ENCODE data around the gene NUDT3.
"Not testable (repeated sequence)": the region's sequence is repeated elsewhere in the genome, so short reads cannot be mapped to it uniquely, and the experiment has no call there.

NUDT3 gene

GRCh38 chr6:34343806-34344205, 48.7 kb downstream of the NUDT3 start:
- DNase-seq (ENCODE audit: low read depth, low spot score) = no peak

- no peak for DNase-seq (ENCODE audit: low read depth, low spot score)
These were observed 50.2 kb downstream of the NUDT3 start for GRCh38 chr6:34342247-34342646.

- no peak for DNase-seq (ENCODE audit: low read depth, low spot score)
These were observed 50.9 kb downstream of the NUDT3 start for GRCh38 chr6:34341481-34341971.

- no peak for DNase-seq (ENCODE audit: low read depth, low spot score)
These were observed 51.5 kb downstream of the NUDT3 start for GRCh38 chr6:34340906-34341480.

GRCh38 chr6:34340394-34340793, 52.1 kb downstream of the NUDT3 start:
- DNase-seq (ENCODE audit: low read depth, low spot score) = no peak

- no peak for DNase-seq (ENCODE audit: low read depth, low spot score)
These were observed 52.5 kb downstream of the NUDT3 start for GRCh38 chr6:34339971-34340370.

- DNase-seq (ENCODE audit: low read depth, low spot score) = no peak
These were observed 53.0 kb downstream of the NUDT3 start for GRCh38 chr6:34339432-34339831.

- DNase-seq (ENCODE audit: low read depth, low spot score) = no peak
These were observed 53.7 kb downstream of the NUDT3 start for GRCh38 chr6:34338811-34339210.

- DNase-seq (ENCODE audit: low read depth, low spot score) = no peak
These were observed 54.1 kb downstream of the NUDT3 start for GRCh38 chr6:34338377-34338776.

GRCh38 chr6:34334796-34335416, 57.6 kb downstream of the NUDT3 start:
- DNase-seq (ENCODE audit: low read depth, low spot score) = no peak

GRCh38 chr6:34333858-34334257, 58.6 kb downstream of the NUDT3 start:
- no peak for DNase-seq (ENCODE audit: low read depth, low spot score)

GRCh38 chr6:34332251-34333198, 59.9 kb downstream of the NUDT3 start:
- DNase-seq (ENCODE audit: low read depth, low spot score) = no peak

GRCh38 chr6:34331371-34332050, 61.0 kb downstream of the NUDT3 start:
- no peak for DNase-seq (ENCODE audit: low read depth, low spot score)

GRCh38 chr6:34329814-34330213, 62.7 kb downstream of the NUDT3 start:
- DNase-seq (ENCODE audit: low read depth, low spot score) = not testable (repeated sequence)

GRCh38 chr6:34328969-34329368, 63.5 kb downstream of the NUDT3 start:
- no peak for DNase-seq (ENCODE audit: low read depth, low spot score)

GRCh38 chr6:34327313-34328205, 64.9 kb downstream of the NUDT3 start:
- DNase-seq (ENCODE audit: low read depth, low spot score) = not testable (repeated sequence)

- DNase-seq (ENCODE audit: low read depth, low spot score) = no peak
These were observed 66.8 kb downstream of the NUDT3 start for GRCh38 chr6:34325633-34326032.

GRCh38 chr6:34324738-34325444, 67.6 kb downstream of the NUDT3 start:
- DNase-seq (ENCODE audit: low read depth, low spot score) = no peak

GRCh38 chr6:34324221-34324620, 68.2 kb downstream of the NUDT3 start:
- not testable (repeated sequence) for DNase-seq (ENCODE audit: low read depth, low spot score)

- DNase-seq (ENCODE audit: low read depth, low spot score) = no peak
These were observed 69.2 kb downstream of the NUDT3 start for GRCh38 chr6:34323300-34323699.

Measured in activated naive CD8-positive, alpha-beta T cell treated with anti-CD3 and anti-CD28 coated beads, Interleukin-2, amount 50 U/mL, for 16 hours (primary cell).